ENCODE results near the gene ARHGEF16. TPM values are rescaled to one million over a fixed set of nuclear protein-coding genes. Genes with fewer than 3 reads are reported as not detected.

Gene ARHGEF16
- total RNA-seq, 1 donor from 2014 or later, result not detected

- intact Hi-C loops (cut with DNase I), result no loop called here
- DNase-seq (ENCODE audit: low spot score in 2 of 2), result no peak
- H3K27ac ChIP-seq, result no peak overlapping the region
- no peaks in the 10 kb centered on the region for H3K27me3 ChIP-seq
- H3K4me1 ChIP-seq, result no peaks in the 10 kb centered on the region
- no peak overlapping the region for H3K4me3 ChIP-seq
- no peak for TF ChIP-seq CTCF (IDR thresholded peaks at IDR 0.05)
- H3K36me3 ChIP-seq, result no peaks in the 10 kb centered on the region
- no peaks in the 10 kb centered on the region for H3K9me3 ChIP-seq
Observed at GRCh38 chr1:3466366-3467075, 12.1 kb downstream of the ARHGEF16 start.

- Histone ChIP-seq H3K27ac (no peak overlapping the region), H3K27me3 (no peaks in the 10 kb centered on the region)
- DNase-seq (ENCODE audit: low spot score in 2 of 2), result no peak
Observed at GRCh38 chr1:3467096-3468036, 12.9 kb downstream of the ARHGEF16 start.

GRCh38 chr1:3468236-3469103 is 14.0 kb downstream of the ARHGEF16 start:
- Histone ChIP-seq H3K36me3 (no peaks in the 10 kb centered on the region), H3K9me3 (no peaks in the 10 kb centered on the region), H3K4me1 (no peaks in the 10 kb centered on the region), H3K4me3 (no peak overlapping the region), H3K27ac (no peak overlapping the region), H3K27me3 (no peaks in the 10 kb centered on the region)
- no peak for DNase-seq (ENCODE audit: low spot score in 2 of 2)
- TF ChIP-seq CTCF (IDR thresholded peaks at IDR 0.05), result no peak
- intact Hi-C loops (cut with DNase I), result no loop called here

More at GRCh38 chr1:3467096-3468036, 12.9 kb downstream of the ARHGEF16 start:
- Histone ChIP-seq H3K4me3 (no peak overlapping the region), H3K4me1 (no peaks in the 10 kb centered on the region), H3K9me3 (no peaks in the 10 kb centered on the region), H3K36me3 (no peaks in the 10 kb centered on the region)
- no peak for TF ChIP-seq CTCF (IDR thresholded peaks at IDR 0.05)
- intact Hi-C loops (cut with DNase I), result no loop called here

- no peak for DNase-seq (ENCODE audit: low spot score in 2 of 2)
- Histone ChIP-seq H3K27me3 (no peaks in the 10 kb centered on the region), H3K4me1 (no peaks in the 10 kb centered on the region), H3K36me3 (no peaks in the 10 kb centered on the region), H3K4me3 (no peak overlapping the region), H3K27ac (no peak overlapping the region), H3K9me3 (no peaks in the 10 kb centered on the region)
- intact Hi-C loops (cut with DNase I), result no loop called here
- TF ChIP-seq CTCF (IDR thresholded peaks at IDR 0.05), result no peak
Observed at GRCh38 chr1:3469104-3469848, 14.8 kb downstream of the ARHGEF16 start.
